ENCODE data around the gene GCC1. TPM values are rescaled to one million over a fixed set of nuclear protein-coding genes. Genes with fewer than 3 reads are reported as not detected.
"Not testable (repeated sequence)": the region's sequence is repeated elsewhere in the genome, so short reads cannot be mapped to it uniquely, and the experiment has no call there.

The GCC1 gene
- polyA plus RNA-seq, 3 donors: 5.9 to 9.2 (median 6.4) TPM

- TF ChIP-seq, protein P1, sequence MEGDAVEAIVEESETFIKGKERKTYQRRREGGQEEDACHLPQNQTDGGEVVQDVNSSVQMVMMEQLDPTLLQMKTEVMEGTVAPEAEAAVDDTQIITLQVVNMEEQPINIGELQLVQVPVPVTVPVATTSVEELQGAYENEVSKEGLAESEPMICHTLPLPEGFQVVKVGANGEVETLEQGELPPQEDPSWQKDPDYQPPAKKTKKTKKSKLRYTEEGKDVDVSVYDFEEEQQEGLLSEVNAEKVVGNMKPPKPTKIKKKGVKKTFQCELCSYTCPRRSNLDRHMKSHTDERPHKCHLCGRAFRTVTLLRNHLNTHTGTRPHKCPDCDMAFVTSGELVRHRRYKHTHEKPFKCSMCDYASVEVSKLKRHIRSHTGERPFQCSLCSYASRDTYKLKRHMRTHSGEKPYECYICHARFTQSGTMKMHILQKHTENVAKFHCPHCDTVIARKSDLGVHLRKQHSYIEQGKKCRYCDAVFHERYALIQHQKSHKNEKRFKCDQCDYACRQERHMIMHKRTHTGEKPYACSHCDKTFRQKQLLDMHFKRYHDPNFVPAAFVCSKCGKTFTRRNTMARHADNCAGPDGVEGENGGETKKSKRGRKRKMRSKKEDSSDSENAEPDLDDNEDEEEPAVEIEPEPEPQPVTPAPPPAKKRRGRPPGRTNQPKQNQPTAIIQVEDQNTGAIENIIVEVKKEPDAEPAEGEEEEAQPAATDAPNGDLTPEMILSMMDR (IDR thresholded peaks at IDR 0.05): no peak
- H3K4me3 Mint-ChIP-seq: no peak overlapping the region
- H3K27ac ChIP-seq (ENCODE audit: low read depth in 1 of 2, low read length in 2 of 2): no peak overlapping the region
- peaks cover 4 to 20% (median 13%) of the 10 kb centered on the region in 7 donors for H3K9me3 Mint-ChIP-seq
- no peaks in the 10 kb centered on the region for H3K4me1 ChIP-seq (ENCODE audit: control insufficient read depth in 1 of 2, insufficient read depth in 2 of 2, low read length in 2 of 2)
- H3K27ac Mint-ChIP-seq: peak overlapping the region in 1 of 7 donors; percentile 48
- H3K4me1 Mint-ChIP-seq: peaks cover 4% of the 10 kb centered on the region
- DNase-seq: no peak
- no peak overlapping the region for H3K9ac ChIP-seq (ENCODE audit: insufficient read depth, low read length, poor library complexity, severe bottlenecking)
- peaks cover 7 to 15% of the 10 kb centered on the region in 2 donors for H3K9me3 ChIP-seq (replicated peaks in 1 of 2; ENCODE audit: control insufficient read depth in 1 of 2, insufficient read depth in 1 of 2, low read length in 2 of 2)
- H4K20me1 ChIP-seq (ENCODE audit: insufficient read depth, low read length): no peaks in the 10 kb centered on the region
- H3K79me2 ChIP-seq (ENCODE audit: insufficient read depth, low read length): no peaks in the 10 kb centered on the region
- no peak overlapping the region for H2AFZ ChIP-seq (ENCODE audit: insufficient read depth, low read depth, low read length, poor library complexity, severe bottlenecking)
- intact Hi-C loops (cut with micrococcal nuclease): no loop called here
- no peaks in the 10 kb centered on the region for H3K36me3 Mint-ChIP-seq
- no peak overlapping the region for H3K4me2 ChIP-seq (replicated peaks; ENCODE audit: extremely low read depth, low read length, poor library complexity, severe bottlenecking)
- 95% methylated on average over 2 of the region's 4 CpGs for WGBS (ENCODE audit: insufficient coverage)
- peaks cover 16 to 21% of the 10 kb centered on the region in 2 donors for H3K27me3 ChIP-seq (ENCODE audit: control insufficient read depth in 2 of 2, insufficient read depth in 2 of 2, low read length in 2 of 2)
- peaks cover 14 to 32% (median 14%) of the 10 kb centered on the region in 3 donors for H3K27me3 Mint-ChIP-seq (ENCODE audit: low read depth in 3 of 3)
- no peak overlapping the region for H3K4me3 ChIP-seq (replicated peaks in 1 of 3; ENCODE audit: low read depth in 2 of 3, low read length in 3 of 3)
- no peaks in the 10 kb centered on the region for H3K36me3 ChIP-seq (replicated peaks in 1 of 2; ENCODE audit: control insufficient read depth in 1 of 2, insufficient read depth in 2 of 2, low read length in 2 of 2)
Observed at GRCh38 chr7:127541548-127541947, 43.8 kb downstream of the GCC1 start.

DNA sequence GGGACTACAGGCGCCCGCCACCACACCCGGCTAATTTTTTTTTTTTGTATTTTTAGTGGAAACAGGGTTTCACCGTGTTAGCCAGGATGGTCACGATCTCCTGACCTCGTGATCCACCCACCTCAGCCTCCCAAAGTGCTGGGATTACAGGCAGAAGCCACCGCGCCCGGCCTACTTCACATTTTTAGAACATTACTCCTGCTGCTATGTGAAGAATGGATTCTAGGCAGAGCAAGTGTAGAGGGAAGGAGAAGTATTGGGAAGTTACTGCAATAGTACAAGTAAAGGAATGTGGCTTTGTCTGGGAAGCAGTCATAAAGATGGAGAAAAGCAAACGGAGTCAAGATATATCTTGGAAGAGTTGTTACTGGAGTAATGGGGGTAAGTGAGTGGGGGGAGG lies 44.9 kb downstream of the GCC1 start:
- H3K27ac Mint-ChIP-seq; H3K4me1 Mint-ChIP-seq; intact Hi-C loops (cut with micrococcal nuclease); H3K9me3 Mint-ChIP-seq; H3K36me3 ChIP-seq (replicated peaks in 1 of 2; ENCODE audit: control insufficient read depth in 1 of 2, insufficient read depth in 2 of 2, low read length in 2 of 2); H3K79me2 ChIP-seq (ENCODE audit: insufficient read depth, low read length); H2AFZ ChIP-seq (ENCODE audit: insufficient read depth, low read depth, low read length, poor library complexity, severe bottlenecking); H3K9me3 ChIP-seq (replicated peaks in 1 of 2; ENCODE audit: control insufficient read depth in 1 of 2, insufficient read depth in 1 of 2, low read length in 2 of 2); DNase-seq; H3K4me3 Mint-ChIP-seq; H4K20me1 ChIP-seq (ENCODE audit: insufficient read depth, low read length); H3K4me3 ChIP-seq (replicated peaks in 1 of 3; ENCODE audit: low read depth in 2 of 3, low read length in 3 of 3); H3K4me2 ChIP-seq (replicated peaks; ENCODE audit: extremely low read depth, low read length, poor library complexity, severe bottlenecking); H3K9ac ChIP-seq (ENCODE audit: insufficient read depth, low read length, poor library complexity, severe bottlenecking); H3K27ac ChIP-seq (ENCODE audit: low read depth in 1 of 2, low read length in 2 of 2); H3K36me3 Mint-ChIP-seq; H3K4me1 ChIP-seq (ENCODE audit: control insufficient read depth in 1 of 2, insufficient read depth in 2 of 2, low read length in 2 of 2): not testable (repeated sequence)
- H3K27me3 Mint-ChIP-seq (ENCODE audit: low read depth in 3 of 3): peaks cover 21 to 43% (median 23%) of the 10 kb centered on the region in 3 donors
- 100% methylated on average over 1 of the region's 10 CpGs for WGBS (ENCODE audit: insufficient coverage)
- peaks cover 27 to 32% of the 10 kb centered on the region in 2 donors for H3K27me3 ChIP-seq (ENCODE audit: control insufficient read depth in 2 of 2, insufficient read depth in 2 of 2, low read length in 2 of 2)

All from CD14-positive monocyte (primary cell).